HG03558 (cell line): ENCODE results near the gene ADD2.
"Not testable (repeated sequence)": the region's sequence is repeated elsewhere in the genome, so short reads cannot be mapped to it uniquely, and the experiment has no call there.

Source experiments
- ATAC-seq: cut with Tn5 transposase; IDR thresholded peaks from one replicate; pipeline ENCODE4 v1.9.1; 2021; ENCODE audit warnings: moderate number of reproducible peaks; ENCODE audit not compliant: unreplicated experiment; ENCODE audit errors: extremely low read depth

Gene ADD2

GRCh38 chr2:70752396-70752795 is 15.6 kb downstream of the ADD2 start:
- ATAC-seq, result no peak

- ATAC-seq, result no peak
Measured at GRCh38 chr2:70751881-70752280, 16.1 kb downstream of the ADD2 start.

- ATAC-seq, result no peak
Measured at GRCh38 chr2:70750320-70750719, 17.7 kb downstream of the ADD2 start.

GRCh38 chr2:70748002-70748784 is 19.8 kb downstream of the ADD2 start:
- no peak for ATAC-seq

GRCh38 chr2:70747284-70747683 is 20.7 kb downstream of the ADD2 start:
- no peak for ATAC-seq

GRCh38 chr2:70746094-70746974 is 21.7 kb downstream of the ADD2 start:
- no peak for ATAC-seq

- no peak for ATAC-seq
Measured at GRCh38 chr2:70745276-70745825, 22.6 kb downstream of the ADD2 start.

- ATAC-seq, result no peak
Measured at GRCh38 chr2:70744397-70744796, 23.6 kb downstream of the ADD2 start.

GRCh38 chr2:70743677-70744076 is 24.3 kb downstream of the ADD2 start:
- no peak for ATAC-seq

GRCh38 chr2:70743068-70743467 is 24.9 kb downstream of the ADD2 start:
- ATAC-seq, result no peak

GRCh38 chr2:70739492-70739891 is 28.5 kb downstream of the ADD2 start:
- ATAC-seq, result not testable (repeated sequence)

GRCh38 chr2:70738159-70738558 is 29.8 kb downstream of the ADD2 start:
- ATAC-seq, result no peak

- ATAC-seq, result no peak
Measured at GRCh38 chr2:70735071-70735470, 32.9 kb downstream of the ADD2 start.

GRCh38 chr2:70733646-70734180 is 34.3 kb downstream of the ADD2 start:
- ATAC-seq, result no peak

- ATAC-seq, result no peak
Measured at GRCh38 chr2:70732766-70733645, 35.0 kb downstream of the ADD2 start.

- ATAC-seq, result no peak
Measured at GRCh38 chr2:70730730-70731129, 37.3 kb downstream of the ADD2 start.

GRCh38 chr2:70729647-70730046 is 38.4 kb downstream of the ADD2 start:
- ATAC-seq, result no peak

GRCh38 chr2:70728128-70728527 is 39.9 kb downstream of the ADD2 start:
- ATAC-seq, result no peak

- ATAC-seq, result no peak
Measured at GRCh38 chr2:70726947-70727725, 40.9 kb downstream of the ADD2 start.
